CD14-positive monocyte (primary cell): Measurements from ENCODE around the gene HOXC11. TPM values are rescaled to one million over a fixed set of nuclear protein-coding genes. Genes with fewer than 3 reads are reported as not detected.

Experiments used
- DNase-seq, 3 donors: peaks; one replicate each; pipeline ENCODE4 v3.0.0-alpha.2; 2011 to 2022
- H2AFZ ChIP-seq: 2 replicates; pipeline ENCODE4 v1.6.0; 2012; ENCODE audit warnings: mild to moderate bottlenecking, low read depth, low read length, inconsistent platforms; ENCODE audit not compliant: insufficient read depth, poor library complexity, severe bottlenecking
- H3K27ac ChIP-seq, 2 donors: 1 replicate in 1 of 2; 2 replicates in 1 of 2; pipeline ENCODE4 v1.5.1; 2012 to 2013; ENCODE audit warnings: low read length in 2 of 2, control low read depth in 1 of 2, inconsistent platforms in 1 of 2, low read depth in 1 of 2, mild to moderate bottlenecking in 1 of 2
- H3K27me3 ChIP-seq, 2 donors: one replicate each; pipeline versions ENCODE4 v1.6.0 to v1.6.1; 2011 to 2013; ENCODE audit warnings: low read length in 2 of 2; ENCODE audit not compliant: control insufficient read depth in 2 of 2, insufficient read depth in 2 of 2
- H3K36me3 ChIP-seq, 2 donors: replicated peaks in 1 of 2; 1 replicate in 1 of 2; 2 replicates in 1 of 2; pipeline versions ENCODE4 v1.5.1 to v1.6.1; 2012 to 2013; ENCODE audit warnings: low read length in 2 of 2, control low read depth in 1 of 2, inconsistent platforms in 1 of 2, mild to moderate bottlenecking in 1 of 2; ENCODE audit not compliant: insufficient read depth in 2 of 2, control insufficient read depth in 1 of 2
- H3K4me1 ChIP-seq, 2 donors: 1 replicate in 1 of 2; 2 replicates in 1 of 2; pipeline versions ENCODE4 v1.5.1 to v1.6.1; 2012 to 2013; ENCODE audit warnings: low read length in 2 of 2, control low read depth in 1 of 2, inconsistent platforms in 1 of 2, mild to moderate bottlenecking in 1 of 2, moderate library complexity in 1 of 2; ENCODE audit not compliant: insufficient read depth in 2 of 2, control insufficient read depth in 1 of 2
- H3K4me2 ChIP-seq: replicated peaks from 2 replicates; pipeline ENCODE3; 2012; ENCODE audit warnings: low read length, moderate library complexity, mild to moderate bottlenecking; ENCODE audit not compliant: poor library complexity, severe bottlenecking; ENCODE audit errors: extremely low read depth
- H3K4me3 ChIP-seq, 3 experiments: fragments of 200-600 bp in 1 of 3; sonication (generic) in 1 of 3; replicated peaks in 1 of 3; 1 replicate in 2 of 3; 2 replicates in 1 of 3; pipeline ENCODE4 v1.5.1; 2011 to 2013; ENCODE audit warnings: low read length in 3 of 3, mild to moderate bottlenecking in 3 of 3, control low read depth in 2 of 3, low read depth in 2 of 3, inconsistent platforms in 1 of 3, moderate library complexity in 1 of 3
- H3K79me2 ChIP-seq: 2 replicates; pipeline ENCODE4 v1.6.0; 2012; ENCODE audit warnings: mild to moderate bottlenecking, control low read depth, inconsistent platforms, low read length, moderate library complexity; ENCODE audit not compliant: insufficient read depth
- H3K9ac ChIP-seq: 2 replicates; pipeline ENCODE4 v1.6.0; 2017; ENCODE audit warnings: low read length, mild to moderate bottlenecking; ENCODE audit not compliant: insufficient read depth, poor library complexity, severe bottlenecking
- H3K9me3 ChIP-seq, 2 donors: replicated peaks in 1 of 2; 1 replicate in 1 of 2; 2 replicates in 1 of 2; pipeline versions ENCODE4 v1.5.1 to v1.6.1; 2012 to 2013; ENCODE audit warnings: low read length in 2 of 2, control low read depth in 1 of 2; ENCODE audit not compliant: control insufficient read depth in 1 of 2, insufficient read depth in 1 of 2
- H4K20me1 ChIP-seq: 2 replicates; pipeline ENCODE4 v1.6.0; 2012; ENCODE audit warnings: mild to moderate bottlenecking, low read length, control low read depth, moderate library complexity; ENCODE audit not compliant: insufficient read depth
- H3K27ac Mint-ChIP-seq, 7 donors: one replicate each; pipeline ENCODE4 v1.8.0; 2020; ENCODE audit warnings: mild to moderate bottlenecking in 7 of 7, mixed read lengths in 7 of 7, moderate library complexity in 6 of 7, inconsistent platforms in 2 of 7
- H3K27me3 Mint-ChIP-seq, 3 donors: one replicate each; pipeline ENCODE4 v1.8.0; 2021 to 2022; ENCODE audit warnings: low read depth in 3 of 3, mild to moderate bottlenecking in 3 of 3, mixed read lengths in 3 of 3, moderate library complexity in 3 of 3, inconsistent platforms in 1 of 3
- H3K36me3 Mint-ChIP-seq, 2 donors: one replicate each; pipeline ENCODE4 v1.8.0; 2020; ENCODE audit warnings: mixed read lengths in 2 of 2, inconsistent platforms in 1 of 2, mild to moderate bottlenecking in 1 of 2
- H3K4me1 Mint-ChIP-seq: one replicate; pipeline ENCODE4 v1.8.0; 2020; ENCODE audit warnings: mild to moderate bottlenecking, mixed read lengths
- H3K4me3 Mint-ChIP-seq, 2 donors: one replicate each; pipeline ENCODE4 v1.8.0; 2020; ENCODE audit warnings: mild to moderate bottlenecking in 2 of 2, mixed read lengths in 2 of 2, moderate library complexity in 1 of 2
- H3K9me3 Mint-ChIP-seq, 7 donors: one replicate each; pipeline ENCODE4 v1.8.0; 2020 to 2022; ENCODE audit warnings: mixed read lengths in 7 of 7, mild to moderate bottlenecking in 6 of 7, moderate library complexity in 6 of 7, inconsistent platforms in 2 of 7
- CTCF ChIP-seq: fragments of 200-600 bp; IDR thresholded peaks from one replicate; pipeline ENCODE4 v1.8.0; 2022; ENCODE audit warnings: antibody characterized with exemption, mild to moderate bottlenecking
- WGBS: methylation state at CpG from one replicate; pipeline ENCODE4 v1.1.5; 2013; ENCODE audit warnings: missing lambda C conversion rate; ENCODE audit not compliant: insufficient coverage; 5-methylcytosine and 5-hydroxymethylcytosine counted together
- intact Hi-C, 2 donors: fragments of 100-400 bp; cut with micrococcal nuclease; formaldehyde crosslinking; loops; one replicate each; pipeline versions ENCODE4 v1.15.0 to v1.15.1; 2023
- polyA plus RNA-seq, 3 donors: library from polyadenylated mRNA; depleted of rRNA in 1 of 3; unstranded in 2 of 3; stranded (reverse) in 1 of 3; fragments of 300-500 nt in 2 of 3; fragments of >200 nt in 1 of 3; fragmentation: Illumina TruSeq in 2 of 3; gene quantifications; 1 replicate in 2 of 3; 2 replicates in 1 of 3; pipeline ENCODE4 v1.2.3, GENCODE V29; 2012 to 2021

HOXC11 gene
- polyA plus RNA-seq, 3 donors, result not detected

- Histone ChIP-seq H3K9me3 (peaks cover 39 to 86% of the 10 kb centered on the region in 2 donors), H3K4me3 (no peak overlapping the region), H3K4me1 (peaks cover 10 to 24% of the 10 kb centered on the region in 2 donors), H4K20me1 (no peaks in the 10 kb centered on the region), H3K27ac (no peak overlapping the region), H3K79me2 (no peaks in the 10 kb centered on the region), H3K27me3 (peaks cover 97 to 100% of the 10 kb centered on the region in 2 donors), H3K9ac (no peak overlapping the region), H3K4me2 (no peak overlapping the region), H3K36me3 (no peaks in the 10 kb centered on the region), H2AFZ (no peak overlapping the region)
- peaks cover 27% of the 10 kb centered on the region for H3K4me1 Mint-ChIP-seq
- H3K27ac Mint-ChIP-seq, result no peak overlapping the region
- peaks cover 96 to 100% (median 99%) of the 10 kb centered on the region in 3 donors for H3K27me3 Mint-ChIP-seq
- peaks cover 8 to 69% (median 53%) of the 10 kb centered on the region in 7 donors for H3K9me3 Mint-ChIP-seq
- intact Hi-C loops, result loop anchor here in 1 of 2 donors (10.0 kb wide), 1 partner anchor 57 kb away; the partner anchor contains the start of gene HOXC5
- DNase-seq, result no peak
- WGBS, result 0% methylated on average over 4 of the region's 11 CpGs
- peak overlapping the region in 1 of 2 donors; percentile 80 for H3K4me3 Mint-ChIP-seq
- TF ChIP-seq CTCF, result no peak
- H3K36me3 Mint-ChIP-seq, result peaks cover 12 to 19% of the 10 kb centered on the region in 2 donors
These were observed 4.9 kb downstream of the HOXC11 start for GRCh38 chr12:53977596-53978445.

GRCh38 chr12:53978477-53979356 lies 5.8 kb downstream of the HOXC11 start:
- no peak overlapping the region for H3K27ac ChIP-seq
- no peak overlapping the region for H3K4me3 ChIP-seq
- H3K36me3 ChIP-seq, result no peaks in the 10 kb centered on the region
- no CpG with 5 or more reads among the region's 15 CpGs for WGBS
- no peak overlapping the region for H2AFZ ChIP-seq
- H4K20me1 ChIP-seq, result no peaks in the 10 kb centered on the region
- H3K9ac ChIP-seq, result no peak overlapping the region
- Mint-ChIP-seq H3K27ac (no peak overlapping the region), H3K27me3 (peaks cover 97 to 100% (median 100%) of the 10 kb centered on the region in 3 donors), H3K9me3 (peaks cover 7 to 69% (median 56%) of the 10 kb centered on the region in 7 donors), H3K4me1 (peaks cover 27% of the 10 kb centered on the region), H3K36me3 (peaks cover 10 to 21% of the 10 kb centered on the region in 2 donors), H3K4me3 (peak overlapping the region in 1 of 2 donors; percentile 89)
- peaks cover 18 to 28% of the 10 kb centered on the region in 2 donors for H3K4me1 ChIP-seq
- peaks cover 97 to 100% of the 10 kb centered on the region in 2 donors for H3K27me3 ChIP-seq
- H3K9me3 ChIP-seq, result peaks cover 44 to 86% of the 10 kb centered on the region in 2 donors
- no peak for DNase-seq
- no peak for TF ChIP-seq CTCF
- H3K79me2 ChIP-seq, result no peaks in the 10 kb centered on the region
- H3K4me2 ChIP-seq, result no peak overlapping the region
- intact Hi-C loops, result loop anchor here in 1 of 2 donors (10.0 kb wide), 1 partner anchor 56 kb away; the partner anchor contains the start of gene HOXC5
